Measurements from ENCODE around the gene DYNLRB1. TPM values are rescaled to one million over a fixed set of nuclear protein-coding genes. Genes with fewer than 3 reads are reported as not detected.

The DYNLRB1 gene
- total RNA-seq, 6 donors from 2014 or later: 77.5 to 156 (median 122) TPM

DNA sequence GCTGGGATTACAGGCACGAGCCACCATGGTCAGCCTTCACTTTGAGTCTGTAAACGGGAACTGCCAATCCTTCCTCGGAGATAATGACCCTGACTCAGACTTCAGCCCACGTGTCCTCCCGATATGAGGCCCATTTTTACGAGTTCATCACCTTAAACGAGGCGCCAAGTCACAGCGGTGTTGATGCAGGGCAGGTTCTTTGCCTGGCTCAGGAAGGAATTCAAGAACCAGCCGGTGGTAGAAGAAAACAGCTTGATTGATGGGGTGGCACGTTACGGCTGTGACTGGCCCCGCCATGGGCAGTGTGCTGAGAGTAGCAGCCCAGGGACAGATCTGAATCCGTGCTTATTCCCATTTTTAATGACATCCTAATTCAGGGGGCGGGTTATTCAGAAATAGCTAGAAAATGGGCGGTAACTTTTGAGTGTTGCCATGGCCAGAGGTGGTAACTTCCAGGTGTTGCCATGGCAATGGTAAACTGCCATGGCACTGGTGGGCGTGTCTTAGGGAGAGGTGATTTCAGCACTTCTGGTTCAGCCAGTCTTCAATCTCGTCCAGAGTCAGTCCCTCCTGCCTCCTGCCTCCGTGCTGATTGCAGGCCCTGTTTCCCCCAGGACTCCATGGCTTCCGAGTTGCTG, 33.2 kb downstream of the DYNLRB1 start:
- H3K4me3 ChIP-seq: no peak overlapping the region
- H3K9me3 ChIP-seq: no peaks in the 10 kb centered on the region
- H3K4me1 ChIP-seq: peaks cover 0 to 12% (median 3%) of the 10 kb centered on the region in 4 donors
- WGBS, 2 donors: 54 to 71% methylated on average over 17 to 20 of the region's 20 CpGs
- no peaks in the 10 kb centered on the region for H3K36me3 ChIP-seq
- H3K27me3 ChIP-seq: no peaks in the 10 kb centered on the region
- H3K27ac ChIP-seq: no peak overlapping the region
- TF ChIP-seq CTCF (IDR thresholded peaks at IDR 0.05) (no peak), POLR2A (IDR thresholded peaks at IDR 0.05) (no peak), EP300 (IDR thresholded peaks at IDR 0.05) (no peak), POLR2AphosphoS5 (IDR thresholded peaks at IDR 0.05) (no peak)
- DNase-seq (no peak), ATAC-seq (ENCODE audit: low FRiP score in 2 of 2) (peak in 1 of 2 donors; percentile 51)

DNA sequence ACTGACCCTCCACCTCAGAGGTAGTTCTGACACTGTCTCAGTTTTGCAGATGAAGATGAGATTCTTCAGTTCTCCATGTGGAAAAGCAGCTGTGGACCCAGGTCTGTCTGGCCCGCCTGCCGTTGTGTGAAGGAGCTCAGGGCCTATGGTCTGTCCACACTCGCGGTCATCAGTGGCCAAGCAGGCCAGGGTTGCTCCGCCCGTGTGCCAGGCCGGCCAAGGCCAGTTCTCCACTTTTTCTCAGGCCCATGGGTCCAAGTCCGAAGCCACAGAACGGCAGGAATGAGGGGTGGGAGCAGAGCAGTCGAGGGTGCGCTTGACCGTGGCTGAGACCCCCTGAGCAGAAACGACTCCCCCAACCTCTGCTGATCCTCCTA, 33.7 kb downstream of the DYNLRB1 start:
- ATAC-seq (ENCODE audit: low FRiP score in 2 of 2) (no peak), DNase-seq (no peak)
- no peaks in the 10 kb centered on the region for H3K9me3 ChIP-seq
- no peaks in the 10 kb centered on the region for H3K36me3 ChIP-seq
- no peak for TF ChIP-seq EP300 (IDR thresholded peaks at IDR 0.05)
- TF ChIP-seq POLR2AphosphoS5 (IDR thresholded peaks at IDR 0.05): no peak
- TF ChIP-seq POLR2A (IDR thresholded peaks at IDR 0.05): no peak
- no peak for TF ChIP-seq CTCF (IDR thresholded peaks at IDR 0.05)
- 87 to 94% methylated on average over 13 of the region's 13 CpGs for WGBS, 2 donors
- H3K27me3 ChIP-seq: no peaks in the 10 kb centered on the region
- H3K4me3 ChIP-seq: no peak overlapping the region
- H3K4me1 ChIP-seq: peaks cover 0 to 7% (median 2%) of the 10 kb centered on the region in 4 donors
- no peak overlapping the region for H3K27ac ChIP-seq

- WGBS, 2 donors: 88 to 95% methylated on average over 6 of the region's 6 CpGs
- DNase-seq (no peak), ATAC-seq (ENCODE audit: low FRiP score in 2 of 2) (no peak)
- Histone ChIP-seq H3K27me3 (no peaks in the 10 kb centered on the region), H3K36me3 (no peaks in the 10 kb centered on the region), H3K4me1 (peaks cover 1 to 9% (median 4%) of the 10 kb centered on the region in 4 donors), H3K9me3 (no peaks in the 10 kb centered on the region), H3K4me3 (no peak overlapping the region), H3K27ac (no peak overlapping the region)
- no peak for TF ChIP-seq POLR2AphosphoS5 (IDR thresholded peaks at IDR 0.05)
- TF ChIP-seq POLR2A (IDR thresholded peaks at IDR 0.05): no peak
- no peak for TF ChIP-seq CTCF (IDR thresholded peaks at IDR 0.05)
- TF ChIP-seq EP300 (IDR thresholded peaks at IDR 0.05): no peak
Measured at GRCh38 chr20:34552569-34552968, 36.3 kb downstream of the DYNLRB1 start.

DNA sequence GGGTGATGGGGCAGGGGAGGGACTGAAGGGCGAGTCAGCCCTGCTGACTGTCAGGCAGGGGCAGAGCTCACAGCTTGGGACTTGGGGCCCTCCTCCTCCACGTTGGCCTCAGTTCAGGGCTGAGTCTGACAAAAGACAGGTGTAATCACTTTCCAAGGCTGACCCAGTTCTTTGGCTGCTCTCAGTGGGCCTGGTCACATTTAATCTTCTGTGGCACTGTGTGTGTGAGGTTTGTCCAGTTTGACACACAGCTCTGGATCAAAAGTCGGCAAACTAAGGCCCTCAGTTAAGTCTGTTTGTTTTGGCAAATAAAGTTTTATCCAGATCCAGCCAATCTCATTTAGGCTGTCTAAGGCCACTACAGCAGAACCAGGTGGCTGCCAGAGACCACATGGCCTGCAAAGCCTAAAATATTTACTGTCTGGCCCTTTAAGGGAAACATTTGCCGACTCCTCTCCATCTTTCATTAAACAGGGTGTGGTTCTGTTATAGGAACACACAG, 37.2 kb downstream of the DYNLRB1 start:
- peak overlapping the region in 1 of 4 donors; percentile 24 for H3K27ac ChIP-seq

More for the DNA sequence above, 37.2 kb downstream of the DYNLRB1 start:
- WGBS, 2 donors: 47 to 57% methylated on average over 4 of the region's 4 CpGs
- Histone ChIP-seq H3K4me1 (peaks cover 6 to 17% (median 8%) of the 10 kb centered on the region in 4 donors), H3K9me3 (no peaks in the 10 kb centered on the region), H3K4me3 (no peak overlapping the region), H3K36me3 (no peaks in the 10 kb centered on the region), H3K27me3 (no peaks in the 10 kb centered on the region)
- TF ChIP-seq POLR2AphosphoS5 (IDR thresholded peaks at IDR 0.05) (no peak), EP300 (IDR thresholded peaks at IDR 0.05) (no peak), POLR2A (IDR thresholded peaks at IDR 0.05) (no peak), CTCF (IDR thresholded peaks at IDR 0.05) (no peak)
- no peak for DNase-seq
- peak in 1 of 2 donors; percentile 21 for ATAC-seq (ENCODE audit: low FRiP score in 2 of 2)
